Bronchial epithelial cell (primary cell): Measurements from ENCODE around the gene CCDC71L. TPM values are rescaled to one million over a fixed set of nuclear protein-coding genes. Genes with fewer than 3 reads are reported as not detected.

Source experiments
- DNase-seq: peaks from one replicate; pipeline ENCODE4 v3.0.0-alpha.2; 2010; ENCODE audit warnings: low read depth
- FAIRE-seq: peaks from 2 replicates; lab custom pipeline; 2011; peaks lifted over from hg19 to GRCh38; lab: Jason Lieb, UNC
- H3K27me3 ChIP-seq: 2 replicates; pipeline ENCODE4 v1.5.1; 2011; ENCODE audit warnings: low read length; ENCODE audit not compliant: control insufficient read depth, insufficient read depth
- H3K36me3 ChIP-seq: 2 replicates; pipeline ENCODE4 v1.5.1; 2011; ENCODE audit warnings: low read length; ENCODE audit not compliant: control insufficient read depth, insufficient read depth
- H3K4me3 ChIP-seq: 2 replicates; pipeline ENCODE4 v1.5.1; 2011; ENCODE audit warnings: mild to moderate bottlenecking, low read depth, low read length, control low read depth
- total RNA-seq: library from RNA; depleted of rRNA; stranded (reverse); fragments of >200 nt; gene quantifications from 2 replicates; pipeline ENCODE4 v1.2.1, GENCODE V29; 2014
- TF ChIP-seq, protein P1 (sequence below): IDR thresholded peaks from 2 replicates; pipeline ENCODE4 v1.5.1; 2011; ENCODE audit warnings: mild to moderate bottlenecking, moderate library complexity, low read length, control low read depth, inconsistent platforms; ENCODE audit not compliant: insufficient read depth, severe bottlenecking

CCDC71L gene
- total RNA-seq, 1 donor from 2014 or later: 6.6 TPM

DNA sequence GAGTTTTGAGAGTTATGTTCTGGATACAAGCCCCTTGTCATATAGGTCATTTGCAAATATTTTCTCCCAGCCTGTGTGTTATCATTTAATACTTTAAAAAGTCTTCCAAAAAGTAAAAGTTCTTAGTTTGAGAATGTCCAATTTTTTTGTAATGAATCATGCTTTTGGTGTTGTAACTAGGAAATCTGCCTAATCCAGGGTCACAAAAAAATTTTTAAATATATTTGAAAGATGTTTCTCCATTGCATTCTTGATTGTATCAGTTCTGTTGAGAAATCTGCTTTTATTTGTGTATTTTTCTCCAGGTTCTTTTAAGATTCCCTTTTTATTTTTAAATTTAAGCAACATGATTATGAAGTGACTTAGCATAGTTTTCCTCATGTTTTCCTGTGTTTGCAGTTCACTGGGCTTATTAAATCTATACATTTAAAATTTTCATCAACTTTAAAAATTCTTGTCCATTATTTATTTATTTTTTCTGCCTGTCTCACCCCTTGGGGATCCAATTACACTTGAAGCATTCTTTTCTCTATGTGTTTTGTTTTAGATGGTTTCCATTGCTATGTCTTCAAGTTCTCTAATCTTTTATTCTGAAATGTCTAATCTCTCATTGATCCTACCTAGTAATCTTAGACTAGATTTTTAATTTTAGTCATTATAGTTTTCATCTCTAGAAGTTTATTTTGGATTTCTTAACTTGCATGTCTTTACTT lies 47.0 kb downstream of the CCDC71L start:
- no peaks in the 10 kb centered on the region for H3K36me3 ChIP-seq
- no peak for DNase-seq
- no peak overlapping the region for H3K4me3 ChIP-seq
- no peaks in the 10 kb centered on the region for H3K27me3 ChIP-seq
- TF ChIP-seq, protein P1, sequence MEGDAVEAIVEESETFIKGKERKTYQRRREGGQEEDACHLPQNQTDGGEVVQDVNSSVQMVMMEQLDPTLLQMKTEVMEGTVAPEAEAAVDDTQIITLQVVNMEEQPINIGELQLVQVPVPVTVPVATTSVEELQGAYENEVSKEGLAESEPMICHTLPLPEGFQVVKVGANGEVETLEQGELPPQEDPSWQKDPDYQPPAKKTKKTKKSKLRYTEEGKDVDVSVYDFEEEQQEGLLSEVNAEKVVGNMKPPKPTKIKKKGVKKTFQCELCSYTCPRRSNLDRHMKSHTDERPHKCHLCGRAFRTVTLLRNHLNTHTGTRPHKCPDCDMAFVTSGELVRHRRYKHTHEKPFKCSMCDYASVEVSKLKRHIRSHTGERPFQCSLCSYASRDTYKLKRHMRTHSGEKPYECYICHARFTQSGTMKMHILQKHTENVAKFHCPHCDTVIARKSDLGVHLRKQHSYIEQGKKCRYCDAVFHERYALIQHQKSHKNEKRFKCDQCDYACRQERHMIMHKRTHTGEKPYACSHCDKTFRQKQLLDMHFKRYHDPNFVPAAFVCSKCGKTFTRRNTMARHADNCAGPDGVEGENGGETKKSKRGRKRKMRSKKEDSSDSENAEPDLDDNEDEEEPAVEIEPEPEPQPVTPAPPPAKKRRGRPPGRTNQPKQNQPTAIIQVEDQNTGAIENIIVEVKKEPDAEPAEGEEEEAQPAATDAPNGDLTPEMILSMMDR: no peak
- FAIRE-seq: no peak

DNA sequence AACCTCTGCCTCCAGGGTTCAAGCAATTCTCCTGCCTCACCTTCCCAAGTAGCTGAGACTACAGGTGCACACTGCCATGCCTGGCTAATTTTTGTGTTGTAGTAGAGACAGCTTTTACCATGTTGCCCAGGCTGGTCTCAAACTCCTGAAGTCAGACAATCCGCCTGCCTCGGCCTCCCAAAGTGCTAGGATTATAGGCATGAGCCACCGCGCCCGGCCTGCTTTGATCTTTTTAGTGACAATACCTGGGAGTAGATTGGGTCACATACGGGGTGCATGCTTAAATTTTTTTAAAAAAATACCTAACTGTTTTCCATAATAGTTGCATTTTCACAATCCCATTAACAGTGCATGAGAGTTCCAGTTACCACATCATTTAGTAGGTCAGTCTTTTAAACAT lies 47.7 kb downstream of the CCDC71L start:
- H3K4me3 ChIP-seq: no peak overlapping the region
- no peak for FAIRE-seq
- TF ChIP-seq, protein P1: no peak
- DNase-seq: no peak
- H3K27me3 ChIP-seq: no peaks in the 10 kb centered on the region
- no peaks in the 10 kb centered on the region for H3K36me3 ChIP-seq

DNA sequence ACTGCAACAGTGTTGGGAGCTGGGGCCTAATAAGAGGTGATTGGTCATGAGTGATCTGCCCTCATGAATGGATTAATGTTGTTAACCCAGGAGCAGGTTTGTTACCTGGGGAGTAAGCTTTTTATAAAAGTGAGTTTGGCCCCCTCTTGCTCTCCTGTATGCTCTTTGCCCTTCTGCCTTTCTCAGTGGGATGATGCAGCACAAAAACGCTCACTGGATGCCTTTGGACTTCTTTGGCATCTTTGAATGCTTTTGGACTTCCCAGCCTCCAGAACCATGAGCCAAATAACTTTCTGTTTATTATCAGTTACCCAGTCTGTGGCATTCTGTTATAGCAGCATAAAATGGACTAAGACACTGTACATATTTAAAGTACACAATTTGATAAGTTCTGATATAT lies 48.5 kb downstream of the CCDC71L start:
- H3K4me3 ChIP-seq: no peak overlapping the region
- no peaks in the 10 kb centered on the region for H3K36me3 ChIP-seq
- no peaks in the 10 kb centered on the region for H3K27me3 ChIP-seq
- DNase-seq (no peak), FAIRE-seq (no peak)
- TF ChIP-seq, protein P1: no peak

DNA sequence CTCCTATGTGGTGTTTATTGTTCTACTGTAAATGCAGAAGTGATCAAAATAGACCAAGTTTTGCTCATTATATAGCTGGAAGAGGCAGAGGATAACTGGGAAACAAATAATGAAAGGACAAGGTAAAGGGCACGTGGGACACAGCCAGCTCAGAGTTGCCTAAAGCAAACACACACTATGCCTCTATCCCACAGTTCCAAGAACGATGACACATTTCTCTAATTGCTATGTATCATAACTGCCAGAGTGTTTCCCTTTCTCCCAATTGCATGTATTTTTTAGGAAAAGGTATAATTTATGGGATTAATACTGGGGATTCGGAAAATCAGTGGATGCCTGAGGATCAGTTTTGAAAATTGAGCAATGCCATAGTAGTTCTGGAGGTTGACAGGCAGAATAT lies 49.0 kb downstream of the CCDC71L start:
- Histone ChIP-seq H3K36me3 (no peaks in the 10 kb centered on the region), H3K27me3 (no peaks in the 10 kb centered on the region), H3K4me3 (no peak overlapping the region)
- DNase-seq: peak; percentile 57
- FAIRE-seq: no peak
- TF ChIP-seq, protein P1: no peak

DNA sequence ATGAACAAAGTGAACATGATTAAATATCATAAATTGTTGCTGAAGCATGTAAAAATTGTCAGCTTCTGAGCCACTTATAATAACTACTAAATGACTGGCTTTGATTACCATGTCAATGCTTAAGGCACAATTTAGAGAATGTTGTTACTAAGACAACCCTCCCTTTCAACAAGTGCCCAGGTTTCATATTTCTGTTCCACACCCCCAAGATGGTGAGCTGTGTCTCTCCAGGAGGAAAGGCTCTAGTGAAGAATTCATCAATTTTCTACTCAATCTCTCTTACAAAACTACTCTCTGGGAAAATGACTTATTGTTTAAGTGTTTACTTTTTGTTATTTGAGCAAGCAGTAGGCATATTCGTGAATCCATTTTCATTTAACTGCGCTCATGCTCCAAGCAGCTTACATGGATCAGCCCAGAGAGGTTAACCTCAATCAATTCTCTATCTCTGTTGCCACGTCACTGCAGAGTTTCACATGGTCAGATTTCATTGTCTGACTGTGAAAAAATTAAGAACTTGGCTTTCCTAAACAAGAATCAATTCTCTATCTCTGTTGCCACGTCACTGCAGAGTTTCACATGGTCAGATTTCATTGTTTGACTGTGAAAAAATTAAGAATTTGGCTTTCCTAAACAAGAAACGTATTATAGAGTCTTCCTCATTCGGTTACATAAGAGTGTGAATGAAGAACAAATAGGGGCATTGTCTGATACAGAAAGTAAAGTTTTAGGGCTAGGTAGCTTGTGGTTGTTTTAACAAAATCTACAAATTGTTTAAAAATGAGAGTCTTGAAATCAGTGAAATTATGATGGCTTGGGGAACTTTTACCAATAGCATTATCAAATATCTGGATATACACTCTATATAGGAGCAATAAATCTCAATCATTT lies 49.7 kb downstream of the CCDC71L start:
- TF ChIP-seq, protein P1: no peak
- H3K27me3 ChIP-seq: no peaks in the 10 kb centered on the region
- H3K36me3 ChIP-seq: no peaks in the 10 kb centered on the region
- FAIRE-seq (no peak), DNase-seq (peak; percentile 51)
- H3K4me3 ChIP-seq: no peak overlapping the region
